Measurements from ENCODE around the gene IFT27.
"Not testable (repeated sequence)": the region's sequence is repeated elsewhere in the genome, so short reads cannot be mapped to it uniquely, and the experiment has no call there.

The IFT27 gene

GRCh38 chr22:36743011-36743410, 32.9 kb downstream of the IFT27 start:
- DNase-seq, result no peak

GRCh38 chr22:36741968-36742367, 34.0 kb downstream of the IFT27 start:
- no peak for DNase-seq

- no peak for DNase-seq
Observed at GRCh38 chr22:36741204-36741793, 34.6 kb downstream of the IFT27 start.

- DNase-seq, result no peak
Observed at GRCh38 chr22:36740716-36741115, 35.2 kb downstream of the IFT27 start.

GRCh38 chr22:36739185-36739584, 36.7 kb downstream of the IFT27 start:
- DNase-seq, result no peak

- no peak for DNase-seq
Observed at GRCh38 chr22:36738416-36739020, 37.4 kb downstream of the IFT27 start.

GRCh38 chr22:36737776-36738175, 38.1 kb downstream of the IFT27 start:
- no peak for DNase-seq

- no peak for DNase-seq
Observed at GRCh38 chr22:36736701-36737320, 39.1 kb downstream of the IFT27 start.

- DNase-seq, result no peak
Observed at GRCh38 chr22:36734171-36735058, 41.5 kb downstream of the IFT27 start.

- no peak for DNase-seq
Observed at GRCh38 chr22:36733271-36733670, 42.6 kb downstream of the IFT27 start.

- no peak for DNase-seq
Observed at GRCh38 chr22:36732609-36733008, 43.3 kb downstream of the IFT27 start.

GRCh38 chr22:36731916-36732315, 44.0 kb downstream of the IFT27 start:
- DNase-seq, result no peak

- DNase-seq, result not testable (repeated sequence)
Observed at GRCh38 chr22:36731321-36731720, 44.6 kb downstream of the IFT27 start.

GRCh38 chr22:36730176-36730858, 45.6 kb downstream of the IFT27 start:
- no peak for DNase-seq

- no peak for DNase-seq
Observed at GRCh38 chr22:36729321-36729720, 46.6 kb downstream of the IFT27 start.

- DNase-seq, result no peak
Observed at GRCh38 chr22:36728505-36728904, 47.4 kb downstream of the IFT27 start.

- DNase-seq, result no peak
Observed at GRCh38 chr22:36727927-36728488, 47.9 kb downstream of the IFT27 start.

GRCh38 chr22:36727110-36727509, 48.8 kb downstream of the IFT27 start:
- DNase-seq, result no peak

- DNase-seq, result no peak
Observed at GRCh38 chr22:36726007-36726380, 49.9 kb downstream of the IFT27 start.

- no peak for DNase-seq
Observed at GRCh38 chr22:36725366-36726006, 50.4 kb downstream of the IFT27 start.

- DNase-seq, result no peak
Observed at GRCh38 chr22:36724836-36725235, 51.1 kb downstream of the IFT27 start.

- no peak for DNase-seq
Observed at GRCh38 chr22:36722055-36722454, 53.9 kb downstream of the IFT27 start.

Measured in bone marrow (tissue), 2 donors.